T-helper 2 cell treated with Interferon-gamma antibody and Interleukin-4, amounts not matched to agents 100 ng/mL and 5 ng/mL, for 36 hours (primary cell): Measurements from ENCODE around the gene MED25. TPM values are rescaled to one million over a fixed set of nuclear protein-coding genes. Genes with fewer than 3 reads are reported as not detected.

Source experiments
- intact Hi-C: fragments of 100-400 bp; cut with micrococcal nuclease; formaldehyde crosslinking; loops from one replicate; pipeline ENCODE4 v1.15.1; 2023
- total RNA-seq: library from RNA; stranded (reverse); gene quantifications from 2 replicates; pipeline ENCODE4 v1.2.3, GENCODE V29; 2022

Gene MED25
- total RNA-seq, 1 donor from 2014 or later = 56.1 TPM

DNA sequence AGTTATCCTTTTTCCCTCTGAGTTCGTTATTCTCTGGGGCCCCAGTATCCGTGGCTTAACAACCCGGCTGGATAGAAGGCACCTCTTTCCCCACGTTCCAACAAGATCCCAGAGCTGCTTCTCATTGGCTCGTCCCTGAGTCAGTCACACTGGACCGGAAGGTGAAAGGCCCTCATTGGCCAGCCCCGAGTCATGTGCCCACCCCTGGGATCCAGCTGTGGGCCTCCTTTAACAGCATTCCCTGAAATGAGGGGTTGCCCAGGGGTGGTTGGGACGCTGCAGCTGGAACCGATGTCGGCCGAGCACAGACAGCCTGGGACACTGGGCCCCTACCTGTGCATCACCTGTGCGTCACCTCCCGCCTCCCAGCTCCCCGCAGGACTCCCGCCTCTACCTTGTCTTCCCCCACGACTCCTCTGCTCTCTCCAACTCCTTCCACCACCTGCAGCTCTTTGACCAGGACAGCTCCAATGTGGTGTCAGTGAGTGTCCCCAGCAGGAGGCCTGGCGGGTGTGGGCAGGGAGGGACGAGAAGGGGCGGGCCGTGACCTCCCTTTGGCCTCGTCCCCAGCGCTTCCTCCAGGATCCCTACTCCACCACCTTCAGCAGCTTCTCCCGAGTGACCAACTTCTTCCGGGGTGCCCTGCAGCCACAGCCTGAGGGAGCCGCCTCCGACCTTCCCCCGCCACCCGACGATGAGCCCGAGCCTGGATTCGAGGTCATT is 63.7 kb downstream of the MED25 start:
- intact Hi-C loops = no loop called here

DNA sequence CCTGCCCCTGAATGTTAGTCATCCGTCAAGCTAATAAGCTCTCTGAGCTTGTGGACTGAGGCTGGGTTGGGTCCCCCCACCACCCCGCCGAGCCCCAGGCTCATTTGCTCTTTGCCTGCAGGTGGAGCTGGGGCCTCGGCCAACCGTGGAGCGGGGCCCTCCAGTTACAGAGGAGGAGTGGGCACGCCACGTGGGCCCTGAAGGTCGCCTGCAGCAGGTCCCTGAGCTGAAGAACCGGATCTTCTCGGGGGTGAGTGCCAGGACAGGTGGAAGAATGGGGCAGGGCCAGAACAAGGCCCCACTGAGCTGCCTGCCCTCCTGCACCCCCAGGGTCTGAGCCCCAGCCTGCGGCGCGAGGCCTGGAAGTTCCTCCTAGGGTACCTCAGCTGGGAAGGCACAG is 64.6 kb downstream of the MED25 start:
- intact Hi-C loops = no loop called here

DNA sequence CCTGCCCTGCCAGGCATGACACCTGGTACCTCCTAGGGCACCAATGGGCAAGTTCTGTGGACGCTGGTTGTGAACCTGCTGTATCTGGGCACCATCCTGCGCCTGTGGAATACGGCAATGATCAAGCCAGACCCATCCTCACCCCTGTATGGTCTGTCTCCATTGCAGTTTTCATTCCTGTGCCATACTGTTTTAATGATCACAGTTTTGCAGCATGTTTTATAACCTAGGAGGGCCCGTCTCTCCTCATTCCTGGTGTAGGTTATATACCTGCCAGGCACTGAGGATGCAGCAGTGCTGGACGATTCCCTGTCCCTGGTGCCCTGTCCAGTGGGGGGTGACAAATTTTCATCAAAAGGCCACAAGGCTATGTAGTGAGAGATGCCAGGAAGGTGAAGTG is 65.0 kb downstream of the MED25 start:
- intact Hi-C loops = no loop called here

- intact Hi-C loops = no loop called here
Observed at GRCh38 chr19:49884109-49884508, 66.0 kb downstream of the MED25 start.

DNA sequence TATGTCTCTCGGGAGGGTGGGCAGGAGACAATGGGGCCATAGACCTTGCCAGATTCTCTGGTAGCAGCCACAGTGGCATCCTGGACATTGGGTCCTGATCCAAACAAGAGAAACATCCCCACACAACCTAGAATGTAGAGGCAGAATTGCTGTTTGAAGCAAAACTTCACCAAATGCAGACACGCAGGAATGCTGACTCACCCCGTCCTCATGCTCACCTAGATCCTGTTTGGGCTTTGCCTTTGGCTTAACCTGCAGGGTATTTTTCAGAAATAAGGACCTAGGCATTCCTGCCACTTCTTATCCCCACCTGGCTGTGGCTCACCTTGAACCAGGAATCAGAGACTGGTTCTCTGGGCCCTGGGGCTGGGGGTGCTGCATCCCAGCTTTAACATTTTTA is 66.7 kb downstream of the MED25 start:
- intact Hi-C loops = no loop called here

Other genes starting within 250 kb of the MED25 start
- 172 and 174 TPM in 2 replicates for gene NOSIP, start 237.7 kb upstream of the MED25 start, total RNA-seq
- 0.82 and 1.1 TPM in 2 replicates for gene PRRG2, start 237.0 kb upstream of the MED25 start, total RNA-seq
- gene PRR12, start 227.1 kb upstream of the MED25 start, total RNA-seq = 42.0 and 43.3 TPM in 2 replicates
- gene RRAS, start 178.1 kb upstream of the MED25 start, total RNA-seq = 6.8 and 9.3 TPM in 2 replicates
- gene SCAF1, start 176.1 kb upstream of the MED25 start, total RNA-seq = 61.9 and 65.4 TPM in 2 replicates
- 135 and 158 TPM in 2 replicates for gene IRF3, start 152.4 kb upstream of the MED25 start, total RNA-seq
- gene BCL2L12, start 152.4 kb upstream of the MED25 start, total RNA-seq = 70.4 and 75.7 TPM in 2 replicates
- 173 and 187 TPM in 2 replicates for gene PRMT1, start 141.0 kb upstream of the MED25 start, total RNA-seq
- 4.8 and 4.9 TPM in 2 replicates for gene ADM5, start 128.7 kb upstream of the MED25 start, total RNA-seq
- gene CPT1C, start 127.2 kb upstream of the MED25 start, total RNA-seq = 2.4 and 3.8 TPM in 2 replicates
- 2.9 and 3.3 TPM in 2 replicates for gene TSKS, start 55.0 kb upstream of the MED25 start, total RNA-seq
- gene AP2A1, start 51.3 kb upstream of the MED25 start, total RNA-seq = 70.9 and 73.8 TPM in 2 replicates
- 11.3 and 11.5 TPM in 2 replicates for gene FUZ, start 5.0 kb upstream of the MED25 start, total RNA-seq
- 90.5 and 96.0 TPM in 2 replicates for gene PTOV1, start 32.9 kb downstream of the MED25 start, total RNA-seq
- gene PNKP, start 49.3 kb downstream of the MED25 start, total RNA-seq = 146 and 160 TPM in 2 replicates
- 15.8 and 18.4 TPM in 2 replicates for gene AKT1S1, start 59.1 kb downstream of the MED25 start, total RNA-seq
- 22.9 and 26.6 TPM in 2 replicates for gene TBC1D17, start 59.4 kb downstream of the MED25 start, total RNA-seq
- gene IL4I1, start 78.6 kb downstream of the MED25 start, total RNA-seq = 1.9 and 2.1 TPM in 2 replicates
- gene ATF5, start 110.9 kb downstream of the MED25 start, total RNA-seq = 10.7 and 11.3 TPM in 2 replicates
- gene NUP62, start 111.2 kb downstream of the MED25 start, total RNA-seq = 126 and 138 TPM in 2 replicates
- gene SIGLEC11, start 142.9 kb downstream of the MED25 start, total RNA-seq = not detected in 2 replicates
- 72.9 and 75.3 TPM in 2 replicates for gene VRK3, start 207.1 kb downstream of the MED25 start, total RNA-seq
- gene ZNF473, start 207.7 kb downstream of the MED25 start, total RNA-seq = 10.8 and 11.0 TPM in 2 replicates